Panc1 (cell line): ENCODE results near the gene GRAMD2A. TPM values are rescaled to one million over a fixed set of nuclear protein-coding genes. Genes with fewer than 3 reads are reported as not detected.

Source experiments
- ATAC-seq: fragments of 200-7000 bp; cut with Tn5 transposase; 2 replicates; pipeline ENCODE4 v1.9.1; 2020; ENCODE audit warnings: mild to moderate bottlenecking, moderate library complexity
- BruUV-seq: library from RNA; stranded (reverse); fragments of 400-500 nt; replicated peaks from 2 replicates; lab custom pipeline; 2021; lab: Mats Ljungman, UMichigan
- CTCF ChIA-PET: fragments of 300-600 bp; sonication (Branson Sonifier 250); formaldehyde crosslinking; loops from one replicate; lab custom pipeline; 2022; ENCODE audit warnings: antibody characterized with exemption; lab: Charles Lee
- POLR2A ChIA-PET: fragments of 300-600 bp; sonication (Branson Sonifier 250); formaldehyde crosslinking; loops from one replicate; lab custom pipeline; 2022; ENCODE audit warnings: antibody characterized with exemption; lab: Charles Lee
- DNase-seq: peaks from one replicate; pipeline ENCODE4 v3.0.0-alpha.2; 2010; ENCODE audit warnings: low read depth, low spot score
- H3K27ac ChIP-seq: 2 replicates; pipeline ENCODE4 v1.5.1; 2011; ENCODE audit warnings: mild to moderate bottlenecking, low read length, inconsistent platforms
- H3K27me3 ChIP-seq: fragments of 200-500 bp; sonication (Bioruptor generic); 2 replicates; pipeline ENCODE4 v1.6.0; 2014; ENCODE audit warnings: low read length, inconsistent platforms; ENCODE audit not compliant: control insufficient read depth, insufficient read depth
- H3K36me3 ChIP-seq: fragments of 200-500 bp; sonication (Bioruptor generic); 2 replicates; pipeline ENCODE4 v1.5.1; 2014; ENCODE audit warnings: inconsistent platforms, mild to moderate bottlenecking, low read length, moderate library complexity; ENCODE audit not compliant: control insufficient read depth, insufficient read depth
- H3K4me1 ChIP-seq: 2 replicates; pipeline ENCODE4 v1.5.1; 2011; ENCODE audit warnings: inconsistent platforms, mild to moderate bottlenecking, low read length, moderate library complexity; ENCODE audit not compliant: control insufficient read depth, insufficient read depth
- H3K4me3 ChIP-seq, 2 experiments: 2 replicates each; pipeline ENCODE4 v1.5.1; 2011 to 2012; ENCODE audit warnings: low read depth in 2 of 2, low read length in 2 of 2, mild to moderate bottlenecking in 2 of 2, inconsistent platforms in 1 of 2, moderate library complexity in 1 of 2
- H3K9me3 ChIP-seq: fragments of 200-500 bp; sonication (Bioruptor generic); 2 replicates; pipeline ENCODE4 v1.5.1; 2014; ENCODE audit warnings: low read depth, mild to moderate bottlenecking, inconsistent platforms, low read length, moderate library complexity; ENCODE audit not compliant: control insufficient read depth, insufficient read depth
- CTCF ChIP-seq: fragments of 450-650 bp; IDR thresholded peaks from 2 replicates; pipeline ENCODE4 v1.5.1; 2017; ENCODE audit warnings: mild to moderate bottlenecking
- POLR2AphosphoS5 ChIP-seq: IDR thresholded peaks from 2 replicates; pipeline ENCODE4 v1.6.1; 2012; ENCODE audit warnings: mild to moderate bottlenecking, low read depth, low read length, moderate library complexity
- REST ChIP-seq, 2 experiments: IDR thresholded peaks; 2 replicates each; pipeline ENCODE4 v1.6.1; 2011 to 2012; ENCODE audit warnings: low read depth in 2 of 2, control low read depth in 1 of 2, low read length in 1 of 2, mild to moderate bottlenecking in 1 of 2, moderate library complexity in 1 of 2; ENCODE audit not compliant: insufficient read depth in 1 of 2
- SIN3A ChIP-seq: IDR thresholded peaks from 2 replicates; pipeline ENCODE4 v1.6.1; 2012; ENCODE audit warnings: low read depth, mild to moderate bottlenecking, low read length, moderate library complexity, borderline replicate concordance; ENCODE audit not compliant: insufficient read depth
- TCF7L2 ChIP-seq: IDR thresholded peaks from 2 replicates; pipeline ENCODE4 v1.6.1; 2011; ENCODE audit warnings: mild to moderate bottlenecking, low read depth, low read length, inconsistent platforms
- in situ Hi-C: cut with HindIII; loops from 2 replicates; pipeline ENCODE4 v1.10.0; 2016; ENCODE audit warnings: low sequenced_read_pairs, low pct_unique_long_range_greater_than_20kb
- intact Hi-C: fragments of 100-400 bp; cut with micrococcal nuclease; formaldehyde crosslinking; loops from one replicate; pipeline ENCODE4 v1.10.0; 2022; ENCODE audit not compliant: unreplicated experiment
- total RNA-seq: library from RNA; stranded (reverse); gene quantifications from one replicate; pipeline ENCODE4 v1.2.1, GENCODE V29; 2021; ENCODE audit not compliant: unreplicated experiment

The GRAMD2A gene
- total RNA-seq, 1 experiment from 2014 or later = 1.3 TPM

- Histone ChIP-seq H3K27me3 (no peaks in the 10 kb centered on the region), H3K4me3 (no peak overlapping the region), H3K9me3 (no peaks in the 10 kb centered on the region), H3K4me1 (peaks cover 8% of the 10 kb centered on the region), H3K36me3 (no peaks in the 10 kb centered on the region), H3K27ac (no peak overlapping the region)
- DNase-seq (no peak), ATAC-seq (no peak)
- BruUV-seq = no TSS peak
- intact Hi-C loops (loop anchor here (10.0 kb wide), 1 partner anchor 410 kb away; no protein-coding TSS in a partner anchor), in situ Hi-C loops (no loop called here)
- CTCF ChIA-PET = no interaction called here
- POLR2A ChIA-PET = no interaction called here
- TF ChIP-seq TCF7L2 (no peak), POLR2AphosphoS5 (no peak), REST (IDR thresholded peaks at IDR 0.05; ENCODE audit: insufficient read depth in 1 of 2, low read depth in 2 of 2, low read length in 1 of 2) (no peak), SIN3A (no peak), CTCF (no peak)
Measured at GRCh38 chr15:72154316-72154715, 43.3 kb downstream of the GRAMD2A start.

GRCh38 chr15:72153269-72154000, 44.2 kb downstream of the GRAMD2A start:
- POLR2A ChIA-PET = no interaction called here
- H3K9me3 ChIP-seq = no peaks in the 10 kb centered on the region
- DNase-seq (no peak), ATAC-seq (no peak)
- peaks cover 8% of the 10 kb centered on the region for H3K4me1 ChIP-seq
- no peak for TF ChIP-seq REST (IDR thresholded peaks at IDR 0.05; ENCODE audit: insufficient read depth in 1 of 2, low read depth in 2 of 2, low read length in 1 of 2)
- no peak for TF ChIP-seq TCF7L2
- no peak for TF ChIP-seq CTCF
- TF ChIP-seq POLR2AphosphoS5 = no peak
- TF ChIP-seq SIN3A = no peak
- no peaks in the 10 kb centered on the region for H3K36me3 ChIP-seq
- intact Hi-C loops = loop anchor here (10.0 kb wide), 1 partner anchor 409 kb away; no protein-coding TSS in a partner anchor
- no peak overlapping the region for H3K27ac ChIP-seq
- no peak overlapping the region for H3K4me3 ChIP-seq
- BruUV-seq = no TSS peak
- CTCF ChIA-PET = interaction anchor here (0.5 to 0.6 kb wide), 2 partner anchors 77 to 333 kb away, joined by 3 to 5 read pairs; no protein-coding TSS in a partner anchor
- in situ Hi-C loops = no loop called here
- no peaks in the 10 kb centered on the region for H3K27me3 ChIP-seq
